GM12872 (cell line): ENCODE results near the gene RSPRY1.

Experiments used
- CTCF ChIP-seq: IDR thresholded peaks from 3 replicates; pipeline ENCODE4 v1.5.1; 2011; ENCODE audit warnings: low read depth, mild to moderate bottlenecking, low read length, moderate library complexity; ENCODE audit not compliant: insufficient read depth

RSPRY1 gene

GRCh38 chr16:57268804-57269800 lies 83.0 kb downstream of the RSPRY1 start:
- TF ChIP-seq CTCF = no peak

GRCh38 chr16:57270221-57271062 lies 84.3 kb downstream of the RSPRY1 start:
- no peak for TF ChIP-seq CTCF

GRCh38 chr16:57271063-57271345 lies 84.9 kb downstream of the RSPRY1 start:
- TF ChIP-seq CTCF = no peak

- TF ChIP-seq CTCF = no peak
Measured at GRCh38 chr16:57271867-57272495, 85.9 kb downstream of the RSPRY1 start.

GRCh38 chr16:57273359-57273758 lies 87.2 kb downstream of the RSPRY1 start:
- TF ChIP-seq CTCF = no peak

- no peak for TF ChIP-seq CTCF
Measured at GRCh38 chr16:57273826-57274225, 87.7 kb downstream of the RSPRY1 start.

- TF ChIP-seq CTCF = no peak
Measured at GRCh38 chr16:57276596-57276995, 90.5 kb downstream of the RSPRY1 start.
